ENCODE data around the gene SUGCT.

- TF ChIP-seq CTCF (conservative IDR thresholded peaks at IDR 0.05; ENCODE audit: low read length) (no peak), EZH2phosphoT487 (IDR thresholded peaks at IDR 0.05; ENCODE audit: borderline replicate concordance, low read depth, low read length) (no peak)
Measured at GRCh38 chr7:40538281-40538680, 403.5 kb downstream of the SUGCT start.

Measured in OCI-LY7 (cell line).